HepG2 (cell line): ENCODE data around the gene DEDD2. TPM values are rescaled to one million over a fixed set of nuclear protein-coding genes. Genes with fewer than 3 reads are reported as not detected.

Experiments used
- ATAC-seq: fragments of 200-7000 bp; cut with Tn5 transposase; 3 replicates; pipeline ENCODE4 v1.9.1; 2020; ENCODE audit warnings: mild to moderate bottlenecking, moderate library complexity
- BruUV-seq: library from RNA; stranded (reverse); fragments of 400-500 nt; replicated peaks from 2 replicates; lab custom pipeline; 2021; lab: Mats Ljungman, UMichigan
- CTCF ChIA-PET: fragments of 300-600 bp; formaldehyde crosslinking; extraction: SDS; loops from one replicate; lab custom pipeline; 2021; ENCODE audit warnings: low total read pairs, inconsistent platforms, low intra/inter-chr PET ratio; lab: Yijun Ruan, JAX
- POLR2A ChIA-PET: fragments of 350-600 bp; sonication (Branson Sonifier 250); formaldehyde crosslinking; loops from one replicate; lab custom pipeline; 2020; ENCODE audit warnings: antibody characterized with exemption, inconsistent platforms; lab: Yijun Ruan, JAX
- DNase-seq: peaks from one replicate; pipeline ENCODE4 v3.0.0-alpha.2; 2015; ENCODE audit warnings: low spot score
- FAIRE-seq: peaks from 3 replicates; lab custom pipeline; 2011; peaks lifted over from hg19 to GRCh38; lab: Jason Lieb, UNC
- H2AFZ ChIP-seq: one replicate; pipeline ENCODE4 v1.6.1; 2011; ENCODE audit warnings: low read length, inconsistent platforms
- H3K27ac ChIP-seq: fragments of 300-600 bp; 3 replicates; pipeline ENCODE4 v1.8.0; 2011; ENCODE audit warnings: mixed run types, mild to moderate bottlenecking, mixed read lengths, low read length, inconsistent platforms; ENCODE audit not compliant: insufficient read depth; ENCODE audit errors: extremely low read length
- H3K27me3 ChIP-seq, 2 experiments: fragments of 200-600 bp in 1 of 2; 2 replicates in 1 of 2; 3 replicates in 1 of 2; pipeline versions ENCODE4 v1.6.0 to v1.8.0; 2011; ENCODE audit warnings: low read length in 2 of 2, mild to moderate bottlenecking in 2 of 2, moderate library complexity in 2 of 2, inconsistent platforms in 1 of 2; ENCODE audit not compliant: insufficient read depth in 2 of 2, control insufficient read depth in 1 of 2
- H3K36me3 ChIP-seq, 2 experiments: fragments of 200-600 bp in 1 of 2; replicated peaks in 1 of 2; 2 replicates in 1 of 2; 3 replicates in 1 of 2; pipeline versions ENCODE4 v1.5.1 to v1.8.0; 2011; ENCODE audit warnings: low read length in 2 of 2, inconsistent platforms in 1 of 2; ENCODE audit not compliant: insufficient read depth in 2 of 2, control insufficient read depth in 1 of 2
- H3K4me1 ChIP-seq: 2 replicates; pipeline ENCODE4 v1.5.1; 2012; ENCODE audit warnings: low read length, inconsistent platforms; ENCODE audit not compliant: insufficient read depth
- H3K4me2 ChIP-seq: 2 replicates; pipeline ENCODE4 v1.6.0; 2011; ENCODE audit warnings: low read depth, low read length, inconsistent platforms
- H3K4me3 ChIP-seq, 3 experiments: fragments of 200-600 bp in 1 of 3; sonication (generic), shearing (Covaris generic) in 1 of 3; replicated peaks in 1 of 3; 2 replicates each; pipeline ENCODE4 v1.5.1; 2011 to 2016; ENCODE audit warnings: low read length in 3 of 3, inconsistent platforms in 2 of 3, low read depth in 2 of 3, mild to moderate bottlenecking in 2 of 3, control low read depth in 1 of 3, mixed read lengths in 1 of 3; ENCODE audit not compliant: insufficient read depth in 1 of 3
- H3K79me2 ChIP-seq: one replicate; pipeline ENCODE4 v1.6.1; 2011; ENCODE audit warnings: low read length, inconsistent platforms; ENCODE audit not compliant: insufficient read depth
- H3K9ac ChIP-seq: 2 replicates; pipeline ENCODE4 v1.6.0; 2011; ENCODE audit warnings: mild to moderate bottlenecking, low read depth, low read length, inconsistent platforms; ENCODE audit not compliant: insufficient read depth
- H3K9me3 ChIP-seq: 2 replicates; pipeline ENCODE4 v1.5.1; 2012; ENCODE audit warnings: mild to moderate bottlenecking, low read length
- H4K20me1 ChIP-seq: 2 replicates; pipeline ENCODE4 v1.6.0; 2011; ENCODE audit warnings: inconsistent platforms, mild to moderate bottlenecking, low read length, moderate library complexity; ENCODE audit not compliant: insufficient read depth
- KDM6A ChIP-seq: IDR thresholded peaks from 2 replicates; pipeline ENCODE4 v1.6.1; 2016; ENCODE audit warnings: low read depth
- PHF20 ChIP-seq: sonication (generic); formaldehyde crosslinking; IDR thresholded peaks from 2 replicates; pipeline ENCODE4 v1.5.0; 2020; ENCODE audit warnings: mild to moderate bottlenecking, missing genetic modification reagents
- ZNF3 ChIP-seq: IDR thresholded peaks from 2 replicates; pipeline ENCODE4 v1.7.0; 2017; ENCODE audit warnings: inconsistent platforms
- ZNF703 ChIP-seq: sonication (generic); formaldehyde crosslinking; IDR thresholded peaks from 2 replicates; pipeline ENCODE4 v1.5.1; 2020; ENCODE audit warnings: missing genetic modification reagents, mild to moderate bottlenecking, moderate library complexity, borderline replicate concordance
- ZNF749 ChIP-seq: sonication (generic); formaldehyde crosslinking; IDR thresholded peaks from 2 replicates; pipeline ENCODE4 v1.8.0; 2022; ENCODE audit warnings: mild to moderate bottlenecking, missing genetic modification reagents, moderate library complexity, borderline replicate concordance
- WGBS: methylation state at CpG from one replicate; pipeline ENCODE4 v1.1.6; 2017; ENCODE audit warnings: low lambda C conversion rate; 5-methylcytosine and 5-hydroxymethylcytosine counted together
- in situ Hi-C: cut with HindIII; loops from 2 replicates; pipeline ENCODE4 v1.10.0; 2017; ENCODE audit warnings: low pct_unique_long_range_greater_than_20kb; ENCODE audit not compliant: extremely low pct_ligation_motif_present
- intact Hi-C: fragments of 100-400 bp; cut with micrococcal nuclease; formaldehyde crosslinking; loops from one replicate; pipeline ENCODE4 v1.10.0; 2022; ENCODE audit not compliant: unreplicated experiment
- polyA plus RNA-seq, 8 experiments: library from polyadenylated mRNA; depleted of rRNA in 3 of 8; stranded (reverse) in 7 of 8; unstranded in 1 of 8; fragments of >200 nt; fragmentation: Illumina TruSeq in 4 of 8; extraction: Trizol in 4 of 8; gene quantifications; 2 replicates each; pipeline versions ENCODE4 v1.2.1 to v1.2.3, GENCODE V29; 2011 to 2016; ENCODE audit warnings: low read depth in 4 of 8, missing spikeins in 1 of 8, mixed read lengths in 1 of 8; ENCODE audit not compliant: insufficient read depth in 1 of 8
- total RNA-seq, 5 experiments: library from RNA; depleted of rRNA; stranded (reverse); fragments of >200 nt; fragmentation: Illumina TruSeq; extraction: Trizol; gene quantifications; 2 replicates each; pipeline ENCODE4 v1.2.3, GENCODE V29; 2016; ENCODE audit warnings: low read depth in 1 of 5
- TF ChIP-seq, protein P1 (sequence below): sonication (generic); formaldehyde crosslinking; IDR thresholded peaks from 2 replicates; pipeline ENCODE4 v1.8.1; 2023; ENCODE audit warnings: mild to moderate bottlenecking, moderate library complexity, missing genetic modification reagents
- TF ChIP-seq, protein P2 (sequence below): sonication (generic); formaldehyde crosslinking; IDR thresholded peaks from 2 replicates; pipeline ENCODE4 v1.5.0; 2020; ENCODE audit warnings: missing genetic modification reagents

Gene DEDD2
- total and polyA plus RNA-seq, 2 of the 13 experiments (the other 11 are each of a cell fraction or from before 2014, with no cell fraction given): 19.2 to 24.7 TPM

DNA sequence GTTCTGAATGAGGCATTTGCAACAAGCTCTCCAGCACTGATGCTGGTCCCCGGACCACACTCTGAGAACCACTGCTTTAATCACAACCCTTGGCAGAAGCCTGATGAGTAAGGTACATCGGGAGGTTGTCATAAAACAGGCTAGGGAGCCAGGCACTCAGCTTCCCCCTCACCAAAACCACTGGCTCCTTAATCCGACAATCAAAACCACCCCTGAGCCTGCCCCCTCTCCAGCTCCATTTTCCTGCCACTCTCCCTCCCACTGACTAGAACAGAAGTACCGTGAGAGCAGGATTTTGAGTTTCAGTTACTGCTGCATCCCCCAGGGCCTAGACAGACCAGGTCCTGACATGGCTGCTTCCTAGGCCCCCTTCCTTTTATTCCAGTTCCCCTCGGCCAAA is 17.7 kb upstream of the DEDD2 start:
- Histone ChIP-seq H3K79me2 (peaks cover 3% of the 10 kb centered on the region), H2AFZ (no peak overlapping the region), H3K36me3 (peaks cover 21 to 74% of the 10 kb centered on the region in 2 experiments; a peak in 4 of 5 replicates), H3K27ac (no peak overlapping the region), H3K27me3 (no peaks in the 10 kb centered on the region), H3K9ac (no peak overlapping the region), H3K9me3 (no peaks in the 10 kb centered on the region), H3K4me3 (no peak overlapping the region), H3K4me2 (no peak overlapping the region), H4K20me1 (no peaks in the 10 kb centered on the region), H3K4me1 (peaks cover 22% of the 10 kb centered on the region)
- in situ Hi-C loops (no loop called here), intact Hi-C loops (no loop called here)
- TF ChIP-seq ZNF703 (CRISPR knock-in tag) (no peak), KDM6A (CRISPR knock-in tag) (no peak), ZNF3 (CRISPR knock-in tag) (no peak), PHF20 (CRISPR knock-in tag) (no peak), ZNF749 (CRISPR knock-in tag) (no peak)
- TF ChIP-seq, protein P1, sequence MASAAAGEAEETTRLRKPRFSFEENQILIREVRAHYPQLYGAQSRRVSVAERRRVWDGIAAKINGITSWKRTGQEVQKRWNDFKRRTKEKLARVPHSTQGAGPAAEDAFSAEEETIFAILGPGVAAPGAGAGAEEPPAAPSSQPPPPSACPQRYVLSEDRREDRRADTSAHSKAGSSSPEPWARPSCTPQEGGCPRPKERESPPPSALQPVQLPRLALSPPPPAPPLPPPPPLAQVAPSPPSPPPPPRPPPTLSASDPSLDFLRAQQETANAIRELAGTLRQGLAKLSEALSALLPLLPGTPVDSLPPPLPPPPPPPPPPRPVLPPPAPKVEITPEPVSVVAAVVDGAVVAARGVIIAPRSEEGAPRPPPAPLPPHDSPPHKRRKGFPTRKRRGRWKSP: no peak
- TF ChIP-seq, protein P2, sequence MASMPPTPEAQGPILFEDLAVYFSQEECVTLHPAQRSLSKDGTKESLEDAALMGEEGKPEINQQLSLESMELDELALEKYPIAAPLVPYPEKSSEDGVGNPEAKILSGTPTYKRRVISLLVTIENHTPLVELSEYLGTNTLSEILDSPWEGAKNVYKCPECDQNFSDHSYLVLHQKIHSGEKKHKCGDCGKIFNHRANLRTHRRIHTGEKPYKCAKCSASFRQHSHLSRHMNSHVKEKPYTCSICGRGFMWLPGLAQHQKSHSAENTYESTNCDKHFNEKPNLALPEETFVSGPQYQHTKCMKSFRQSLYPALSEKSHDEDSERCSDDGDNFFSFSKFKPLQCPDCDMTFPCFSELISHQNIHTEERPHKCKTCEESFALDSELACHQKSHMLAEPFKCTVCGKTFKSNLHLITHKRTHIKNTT (CRISPR knock-in tag): no peak
- DNase-seq (no peak), FAIRE-seq (no peak), ATAC-seq (no peak)
- BruUV-seq: no TSS peak
- WGBS: 97% methylated on average over 3 of the region's 5 CpGs
- CTCF ChIA-PET: no interaction called here
- POLR2A ChIA-PET: interaction anchor here (1.7 to 4.0 kb wide), 2 partner anchors 8 to 15 kb away, joined by 7 to 21 read pairs; partner anchors contain the start of genes GSK3A and ZNF526
